RPMI8226 (cell line): Measurements from ENCODE around the gene CST2.
"Not testable (repeated sequence)": the region's sequence is repeated elsewhere in the genome, so short reads cannot be mapped to it uniquely, and the experiment has no call there.

Experiments used
- DNase-seq: peaks from one replicate; pipeline ENCODE4 v3.0.0-alpha.2; 2015

Gene CST2

GRCh38 chr20:23800865-23801264 lies 25.7 kb downstream of the CST2 start:
- no peak for DNase-seq

- DNase-seq: peak; percentile 40
These were observed 27.2 kb downstream of the CST2 start for GRCh38 chr20:23799216-23799847.

GRCh38 chr20:23795526-23795925 lies 31.0 kb downstream of the CST2 start:
- no peak for DNase-seq

- DNase-seq: no peak
These were observed 31.7 kb downstream of the CST2 start for GRCh38 chr20:23794841-23795240.

GRCh38 chr20:23794065-23794464 lies 32.5 kb downstream of the CST2 start:
- no peak for DNase-seq

- no peak for DNase-seq
These were observed 43.1 kb downstream of the CST2 start for GRCh38 chr20:23783447-23783846.

GRCh38 chr20:23782366-23782983 lies 44.1 kb downstream of the CST2 start:
- peak; percentile 12 for DNase-seq

GRCh38 chr20:23778676-23779075 lies 47.9 kb downstream of the CST2 start:
- not testable (repeated sequence) for DNase-seq

- not testable (repeated sequence) for DNase-seq
These were observed 49.1 kb downstream of the CST2 start for GRCh38 chr20:23777380-23777779.

- no peak for DNase-seq
These were observed 50.3 kb downstream of the CST2 start for GRCh38 chr20:23776067-23776771.

GRCh38 chr20:23774081-23774480 lies 52.4 kb downstream of the CST2 start:
- no peak for DNase-seq
